Measurements from ENCODE around the gene SCNN1A. TPM values are rescaled to one million over a fixed set of nuclear protein-coding genes. Genes with fewer than 3 reads are reported as not detected.

Gene SCNN1A
- total RNA-seq, 1 donor from 2014 or later, result 1.2 TPM

DNA sequence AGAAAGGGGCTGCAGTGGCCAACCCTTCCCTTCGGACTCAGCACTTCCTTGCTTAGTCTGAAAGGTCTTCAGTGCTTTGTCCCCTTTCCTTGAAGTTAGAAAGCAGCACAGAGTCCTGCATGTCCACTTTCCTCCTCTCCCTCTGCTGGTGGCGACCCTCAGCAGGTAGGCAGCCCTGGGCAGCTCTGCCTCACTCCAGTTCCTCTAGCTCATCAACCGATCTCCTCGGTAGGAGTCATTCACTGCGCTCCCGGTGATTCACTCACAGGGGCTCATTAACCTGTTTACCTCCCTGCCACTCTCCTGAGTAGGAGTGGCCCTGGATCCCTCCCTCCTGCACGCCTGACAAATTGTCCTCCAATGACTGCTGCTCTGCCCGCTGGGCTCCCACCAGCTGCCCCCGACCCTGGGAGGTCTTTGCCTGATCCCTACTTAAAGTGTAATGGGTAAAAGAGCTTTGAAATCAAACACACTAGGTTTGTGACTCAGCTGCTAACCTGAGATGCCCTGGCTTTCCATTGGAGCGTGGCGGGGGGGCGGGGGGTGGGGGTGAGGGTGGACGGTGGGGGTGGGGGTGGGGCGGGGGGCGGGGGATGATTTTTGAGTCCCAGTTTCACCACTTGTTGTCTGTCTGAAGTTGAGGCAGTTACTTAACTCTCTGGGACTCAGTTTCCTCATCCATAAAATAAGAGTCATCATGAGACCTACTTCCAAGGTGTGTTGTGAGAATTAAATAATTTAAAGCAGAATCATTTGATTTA is 4.2 kb downstream of the SCNN1A start:
- peaks cover 57% of the 10 kb centered on the region for H3K4me1 ChIP-seq
- no peaks in the 10 kb centered on the region for H3K36me3 Mint-ChIP-seq
- H3K9me3 ChIP-seq (ENCODE audit: low read depth), result no peaks in the 10 kb centered on the region
- peaks cover 23% of the 10 kb centered on the region for H3K27me3 ChIP-seq
- no peak for TF ChIP-seq EZH2phosphoT487 (IDR thresholded peaks at IDR 0.05)
- TF ChIP-seq, protein P1, sequence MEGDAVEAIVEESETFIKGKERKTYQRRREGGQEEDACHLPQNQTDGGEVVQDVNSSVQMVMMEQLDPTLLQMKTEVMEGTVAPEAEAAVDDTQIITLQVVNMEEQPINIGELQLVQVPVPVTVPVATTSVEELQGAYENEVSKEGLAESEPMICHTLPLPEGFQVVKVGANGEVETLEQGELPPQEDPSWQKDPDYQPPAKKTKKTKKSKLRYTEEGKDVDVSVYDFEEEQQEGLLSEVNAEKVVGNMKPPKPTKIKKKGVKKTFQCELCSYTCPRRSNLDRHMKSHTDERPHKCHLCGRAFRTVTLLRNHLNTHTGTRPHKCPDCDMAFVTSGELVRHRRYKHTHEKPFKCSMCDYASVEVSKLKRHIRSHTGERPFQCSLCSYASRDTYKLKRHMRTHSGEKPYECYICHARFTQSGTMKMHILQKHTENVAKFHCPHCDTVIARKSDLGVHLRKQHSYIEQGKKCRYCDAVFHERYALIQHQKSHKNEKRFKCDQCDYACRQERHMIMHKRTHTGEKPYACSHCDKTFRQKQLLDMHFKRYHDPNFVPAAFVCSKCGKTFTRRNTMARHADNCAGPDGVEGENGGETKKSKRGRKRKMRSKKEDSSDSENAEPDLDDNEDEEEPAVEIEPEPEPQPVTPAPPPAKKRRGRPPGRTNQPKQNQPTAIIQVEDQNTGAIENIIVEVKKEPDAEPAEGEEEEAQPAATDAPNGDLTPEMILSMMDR (IDR thresholded peaks at IDR 0.05), result peak; percentile 36
- peaks cover 47% of the 10 kb centered on the region for H3F3A ChIP-seq (ENCODE audit: low read depth)
- peaks cover 25% of the 10 kb centered on the region for H3K27me3 Mint-ChIP-seq (ENCODE audit: insufficient read depth, low read depth)
- peaks cover 55% of the 10 kb centered on the region for H3K4me1 Mint-ChIP-seq
- H3K4me3 ChIP-seq, result peak overlapping the region; percentile 27
- no peaks in the 10 kb centered on the region for H4K20me1 ChIP-seq (ENCODE audit: low read depth)
- H3K9me3 Mint-ChIP-seq, result no peaks in the 10 kb centered on the region
- peak overlapping the region; percentile 85 for H3K27ac Mint-ChIP-seq
- peak overlapping the region; percentile 27 for H3K4me3 Mint-ChIP-seq
- H2AFZ ChIP-seq (replicated peaks), result peak overlapping the region; percentile 7
- H3K4me2 ChIP-seq, result peak overlapping the region; percentile 66
- no peak overlapping the region for H3K9ac ChIP-seq
- peak overlapping the region; percentile 24 for H3K27ac ChIP-seq
- no peaks in the 10 kb centered on the region for H3K36me3 ChIP-seq
- peak; percentile 81 for DNase-seq (ENCODE audit: low spot score)
- peaks cover 18% of the 10 kb centered on the region for H3K79me2 ChIP-seq (ENCODE audit: low read depth)

DNA sequence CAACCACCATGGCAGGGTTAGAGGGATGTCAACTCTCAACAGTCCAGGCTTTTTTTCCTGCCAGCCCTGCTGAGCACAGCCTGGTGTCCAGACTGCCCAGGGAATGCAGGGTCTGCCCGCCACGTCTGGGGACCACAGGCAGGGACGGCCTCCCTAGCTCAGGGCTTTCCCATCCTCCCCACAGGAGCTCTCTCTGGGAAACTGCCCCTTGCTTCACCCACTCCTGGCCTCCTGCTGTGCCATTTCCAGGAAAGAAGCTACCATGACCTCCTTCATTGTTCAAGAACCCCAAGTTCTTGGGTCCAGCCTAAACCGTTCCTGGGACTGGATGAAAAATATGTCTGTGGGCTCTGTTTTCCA is 4.8 kb downstream of the SCNN1A start:
- Mint-ChIP-seq H3K27ac (peak overlapping the region; percentile 78), H3K36me3 (no peaks in the 10 kb centered on the region), H3K4me3 (peak overlapping the region; percentile 43), H3K9me3 (no peaks in the 10 kb centered on the region), H3K4me1 (peaks cover 49% of the 10 kb centered on the region), H3K27me3 (ENCODE audit: insufficient read depth, low read depth) (peaks cover 22% of the 10 kb centered on the region)
- H3K4me1 ChIP-seq, result peaks cover 51% of the 10 kb centered on the region
- H3K9ac ChIP-seq, result no peak overlapping the region
- H3K9me3 ChIP-seq (ENCODE audit: low read depth), result no peaks in the 10 kb centered on the region
- H3K36me3 ChIP-seq, result no peaks in the 10 kb centered on the region
- peaks cover 41% of the 10 kb centered on the region for H3F3A ChIP-seq (ENCODE audit: low read depth)
- H3K4me3 ChIP-seq, result peak overlapping the region; percentile 27
- H2AFZ ChIP-seq (replicated peaks), result peak overlapping the region; percentile 7
- H3K4me2 ChIP-seq, result peak overlapping the region; percentile 66
- peak overlapping the region; percentile 24 for H3K27ac ChIP-seq
- TF ChIP-seq EZH2phosphoT487 (IDR thresholded peaks at IDR 0.05), result no peak
- TF ChIP-seq, protein P1 (IDR thresholded peaks at IDR 0.05), result no peak
- TF ChIP-seq EZH2 (IDR thresholded peaks at IDR 0.05), result no peak
- H4K20me1 ChIP-seq (ENCODE audit: low read depth), result no peaks in the 10 kb centered on the region
- no peak for DNase-seq (ENCODE audit: low spot score)
- H3K79me2 ChIP-seq (ENCODE audit: low read depth), result peaks cover 18% of the 10 kb centered on the region
- peaks cover 22% of the 10 kb centered on the region for H3K27me3 ChIP-seq

GRCh38 chr12:6369916-6370575 is 5.3 kb downstream of the SCNN1A start:
- Mint-ChIP-seq H3K36me3 (no peaks in the 10 kb centered on the region), H3K4me1 (peaks cover 44% of the 10 kb centered on the region), H3K9me3 (no peaks in the 10 kb centered on the region), H3K4me3 (peak overlapping the region; percentile 41), H3K27ac (peak overlapping the region; percentile 46), H3K27me3 (ENCODE audit: insufficient read depth, low read depth) (peaks cover 20% of the 10 kb centered on the region)
- DNase-seq (ENCODE audit: low spot score), result no peak
- TF ChIP-seq EZH2phosphoT487 (IDR thresholded peaks at IDR 0.05), result no peak
- Histone ChIP-seq H3K27ac (no peak overlapping the region), H4K20me1 (ENCODE audit: low read depth) (no peaks in the 10 kb centered on the region), H3K9ac (no peak overlapping the region), H3K36me3 (no peaks in the 10 kb centered on the region), H3K27me3 (peaks cover 17% of the 10 kb centered on the region), H3K4me1 (peaks cover 45% of the 10 kb centered on the region), H3F3A (ENCODE audit: low read depth) (peaks cover 36% of the 10 kb centered on the region), H3K4me2 (peak overlapping the region; percentile 66), H2AFZ (replicated peaks) (no peak overlapping the region), H3K9me3 (ENCODE audit: low read depth) (no peaks in the 10 kb centered on the region), H3K79me2 (ENCODE audit: low read depth) (peaks cover 18% of the 10 kb centered on the region), H3K4me3 (no peak overlapping the region)
